ENCODE measurements around the gene C9orf43.
"Not testable (repeated sequence)": the region's sequence is repeated elsewhere in the genome, so short reads cannot be mapped to it uniquely, and the experiment has no call there.

DNA sequence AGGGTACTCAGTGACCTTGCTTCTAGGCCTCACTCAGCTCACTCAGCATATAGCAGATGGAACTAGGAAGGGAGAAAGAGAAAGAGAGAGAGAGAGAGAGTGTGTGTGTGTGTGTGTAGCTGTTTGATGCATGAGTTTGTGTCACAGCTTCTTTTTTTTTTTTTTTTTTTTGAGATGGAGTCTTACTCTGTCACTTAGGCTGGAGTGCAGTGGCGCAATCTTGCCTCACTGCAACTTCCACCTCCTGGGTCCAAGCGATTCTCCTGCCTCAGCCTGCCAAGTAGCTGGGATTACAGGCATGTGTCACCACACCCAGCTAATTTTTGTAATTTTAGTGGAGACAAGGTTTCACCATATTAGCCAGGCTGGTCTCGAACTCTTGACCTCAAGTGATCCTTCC is 44.9 kb upstream of the C9orf43 start:
- TF ChIP-seq, protein P1, sequence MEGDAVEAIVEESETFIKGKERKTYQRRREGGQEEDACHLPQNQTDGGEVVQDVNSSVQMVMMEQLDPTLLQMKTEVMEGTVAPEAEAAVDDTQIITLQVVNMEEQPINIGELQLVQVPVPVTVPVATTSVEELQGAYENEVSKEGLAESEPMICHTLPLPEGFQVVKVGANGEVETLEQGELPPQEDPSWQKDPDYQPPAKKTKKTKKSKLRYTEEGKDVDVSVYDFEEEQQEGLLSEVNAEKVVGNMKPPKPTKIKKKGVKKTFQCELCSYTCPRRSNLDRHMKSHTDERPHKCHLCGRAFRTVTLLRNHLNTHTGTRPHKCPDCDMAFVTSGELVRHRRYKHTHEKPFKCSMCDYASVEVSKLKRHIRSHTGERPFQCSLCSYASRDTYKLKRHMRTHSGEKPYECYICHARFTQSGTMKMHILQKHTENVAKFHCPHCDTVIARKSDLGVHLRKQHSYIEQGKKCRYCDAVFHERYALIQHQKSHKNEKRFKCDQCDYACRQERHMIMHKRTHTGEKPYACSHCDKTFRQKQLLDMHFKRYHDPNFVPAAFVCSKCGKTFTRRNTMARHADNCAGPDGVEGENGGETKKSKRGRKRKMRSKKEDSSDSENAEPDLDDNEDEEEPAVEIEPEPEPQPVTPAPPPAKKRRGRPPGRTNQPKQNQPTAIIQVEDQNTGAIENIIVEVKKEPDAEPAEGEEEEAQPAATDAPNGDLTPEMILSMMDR (IDR thresholded peaks at IDR 0.05), result not testable (repeated sequence)
- TF ChIP-seq POLR2A, POLR2AphosphoS5, EP300 (IDR thresholded peaks at IDR 0.05): not testable (repeated sequence)

Measured in upper lobe of left lung (tissue), 4 donors.